Measurements from ENCODE around the gene AKR1B15. TPM values are rescaled to one million over a fixed set of nuclear protein-coding genes. Genes with fewer than 3 reads are reported as not detected.

AKR1B15 gene
- total and polyA plus RNA-seq, 2 donors (not counting 3 experiments of a cell fraction or from before 2014, with no cell fraction given), result not detected

GRCh38 chr7:134513169-134513752 is 35.6 kb upstream of the AKR1B15 start:
- ChIA-PET POLR2A (no interaction called here), CTCF (interaction anchor here (0.7 to 6.9 kb wide), 17 partner anchors 14 to 189 kb away, joined by 3 to 224 read pairs (median 7); partner anchors contain the start of genes AKR1B10 and AKR1B15)
- no peak overlapping the region for H3K9ac ChIP-seq (replicated peaks; ENCODE audit: extremely low read depth, insufficient read depth, low read length)
- H3K9me3 ChIP-seq (replicated peaks; ENCODE audit: control insufficient read depth, insufficient read depth, low read length), result no peaks in the 10 kb centered on the region
- no peaks in the 10 kb centered on the region for H3K36me3 ChIP-seq (ENCODE audit: control insufficient read depth in 2 of 2, extremely low read depth in 1 of 2, insufficient read depth in 2 of 2, low read length in 2 of 2)
- H3K79me2 ChIP-seq (ENCODE audit: control insufficient read depth, insufficient read depth, low read length), result no peaks in the 10 kb centered on the region
- DNase-seq (ENCODE audit: low read depth, low spot score), result peak; percentile 50
- H3K4me2 ChIP-seq (ENCODE audit: insufficient read depth, low read length), result no peak overlapping the region
- FAIRE-seq, result peak; percentile 94
- no peaks in the 10 kb centered on the region for H3K9me1 ChIP-seq (replicated peaks; ENCODE audit: control insufficient read depth, extremely low read depth, insufficient read depth, low read length)
- dilution Hi-C loops (cut with MboI; ENCODE audit: extremely low pct_ligation_motif_present, low sequenced_read_pairs), result no loop called here
- peaks cover 13% of the 10 kb centered on the region for H3K4me1 ChIP-seq (ENCODE audit: control insufficient read depth, extremely low read depth, insufficient read depth, low read length)
- no peak overlapping the region for H3K27ac ChIP-seq (ENCODE audit: insufficient read depth, low read depth, low read length)
- no peaks in the 10 kb centered on the region for H3K27me3 ChIP-seq (ENCODE audit: control insufficient read depth in 2 of 2, insufficient read depth in 2 of 2, low read length in 2 of 2)
- no peak for TF ChIP-seq EZH2 (IDR thresholded peaks at IDR 0.05; ENCODE audit: borderline replicate concordance, low read depth, low read length, severe bottlenecking)
- TF ChIP-seq CTCF (IDR thresholded peaks at IDR 0.05; ENCODE audit: extremely low read depth in 1 of 2, insufficient read depth in 1 of 2, low read depth in 1 of 2, low read length in 2 of 2), result peak; percentile 67 to 71
- no peak for TF ChIP-seq FOS (IDR thresholded peaks at IDR 0.05; ENCODE audit: borderline replicate concordance, insufficient read depth, low read length)
- no peak for TF ChIP-seq GATA2 (IDR thresholded peaks at IDR 0.05; ENCODE audit: insufficient read depth, insufficient read length, low read depth, low read length)
- H4K20me1 ChIP-seq (replicated peaks; ENCODE audit: control insufficient read depth, extremely low read depth, insufficient read depth, low read length), result no peaks in the 10 kb centered on the region
- H3K4me3 ChIP-seq (replicated peaks in 1 of 3; ENCODE audit: insufficient read depth in 1 of 3, low read depth in 1 of 3, low read length in 3 of 3), result no peak overlapping the region
- H2AFZ ChIP-seq (ENCODE audit: low read depth, low read length), result no peak overlapping the region
- BruUV-seq (replicated peaks), result no TSS peak
- intact Hi-C loops (cut with micrococcal nuclease), result loop anchor here (1.0 to 10.0 kb wide), 4 partner anchors 32 to 442 kb away; partner anchors contain the start of gene AKR1B1
